NT2/D1 (cell line): Measurements from ENCODE around the gene C1QTNF3.
"Not testable (repeated sequence)": the region's sequence is repeated elsewhere in the genome, so short reads cannot be mapped to it uniquely, and the experiment has no call there.

Experiments used
- DNase-seq: peaks from one replicate; pipeline ENCODE4 v3.0.0-alpha.2; 2011; ENCODE audit warnings: low read depth, low spot score
- H3K27me3 ChIP-seq: 2 replicates; pipeline ENCODE4 v1.6.0; 2011; ENCODE audit warnings: mild to moderate bottlenecking; ENCODE audit not compliant: insufficient read length, insufficient read depth
- H3K36me3 ChIP-seq: 2 replicates; pipeline ENCODE4 v1.6.1; 2011; ENCODE audit warnings: mild to moderate bottlenecking, low read length, mixed read lengths; ENCODE audit not compliant: insufficient read depth, insufficient read length
- H3K4me1 ChIP-seq: 2 replicates; pipeline ENCODE4 v1.5.1; 2011; ENCODE audit not compliant: insufficient read depth, insufficient read length
- H3K4me3 ChIP-seq: 2 replicates; pipeline ENCODE4 v1.5.1; 2011; ENCODE audit warnings: low read depth; ENCODE audit not compliant: insufficient read length
- H3K9ac ChIP-seq: 2 replicates; pipeline ENCODE4 v1.6.0; 2011; ENCODE audit warnings: low read depth; ENCODE audit not compliant: insufficient read length
- H3K9me3 ChIP-seq: 2 replicates; pipeline ENCODE4 v1.5.1; 2011; ENCODE audit warnings: mild to moderate bottlenecking, low read length; ENCODE audit not compliant: insufficient read depth
- SUZ12 ChIP-seq: IDR thresholded peaks from 2 replicates; pipeline ENCODE4 v1.6.1; 2011; ENCODE audit not compliant: insufficient read length, insufficient read depth; ENCODE audit errors: extremely low read depth
- YY1 ChIP-seq: IDR thresholded peaks from 2 replicates; pipeline ENCODE4 v1.6.1; 2011; ENCODE audit not compliant: insufficient read length, insufficient read depth
- ZNF274 ChIP-seq: IDR thresholded peaks from 2 replicates; pipeline ENCODE4 v1.6.1; 2011; ENCODE audit warnings: mild to moderate bottlenecking, low read depth, low read length

The C1QTNF3 gene

GRCh38 chr5:34043099-34043876 lies at the start of gene C1QTNF3:
TSS of gene C1QTNF3 (minus strand) at chr5:34043213. CDS start at chr5:34043125, 88 bp downstream.
- H3K36me3 ChIP-seq = no peaks in the 10 kb centered on the region
- no peak within 1 kb of the TSS for H3K9ac ChIP-seq
- no peaks in the 10 kb centered on the region for H3K27me3 ChIP-seq
- H3K9me3 ChIP-seq = peaks cover 5% of the 10 kb centered on the region; the same call in 1 of the 2 replicates
- no peaks in the 10 kb centered on the region for H3K4me1 ChIP-seq
- no peak for TF ChIP-seq YY1
- no peak for TF ChIP-seq SUZ12
- TF ChIP-seq ZNF274 = no peak
- no peak for DNase-seq
- no peak within 1 kb of the TSS for H3K4me3 ChIP-seq

- not testable (repeated sequence) for H3K9me3 ChIP-seq, DNase-seq, H3K9ac ChIP-seq, H3K27me3 ChIP-seq, H3K4me1 ChIP-seq, H3K4me3 ChIP-seq, H3K36me3 ChIP-seq
Observed at GRCh38 chr5:34091039-34091438, 48.0 kb upstream of the C1QTNF3 start.

- not testable (repeated sequence) for H3K27me3 ChIP-seq, H3K4me1 ChIP-seq, H3K36me3 ChIP-seq, H3K9ac ChIP-seq, H3K4me3 ChIP-seq, H3K9me3 ChIP-seq, DNase-seq
Observed at GRCh38 chr5:34089802-34090201, 46.8 kb upstream of the C1QTNF3 start.

GRCh38 chr5:34087728-34088127 lies 44.7 kb upstream of the C1QTNF3 start:
- H3K27me3 ChIP-seq, H3K4me1 ChIP-seq, H3K36me3 ChIP-seq, DNase-seq, H3K4me3 ChIP-seq, H3K9ac ChIP-seq, H3K9me3 ChIP-seq: not testable (repeated sequence)

GRCh38 chr5:34083898-34084297 lies 40.9 kb upstream of the C1QTNF3 start:
- not testable (repeated sequence) for H3K9me3 ChIP-seq, H3K4me3 ChIP-seq, DNase-seq, H3K9ac ChIP-seq, H3K4me1 ChIP-seq, H3K36me3 ChIP-seq, H3K27me3 ChIP-seq

GRCh38 chr5:34079505-34079904 lies 36.5 kb upstream of the C1QTNF3 start:
- H3K27me3 ChIP-seq, H3K4me1 ChIP-seq, H3K9me3 ChIP-seq, H3K4me3 ChIP-seq, H3K36me3 ChIP-seq, H3K9ac ChIP-seq, DNase-seq: not testable (repeated sequence)

GRCh38 chr5:34077636-34078035 lies 34.6 kb upstream of the C1QTNF3 start:
- not testable (repeated sequence) for H3K9ac ChIP-seq, H3K9me3 ChIP-seq, H3K27me3 ChIP-seq, H3K4me1 ChIP-seq, H3K4me3 ChIP-seq, DNase-seq, H3K36me3 ChIP-seq

GRCh38 chr5:34076719-34077364 lies 33.8 kb upstream of the C1QTNF3 start:
- not testable (repeated sequence) for DNase-seq, H3K27me3 ChIP-seq, H3K9me3 ChIP-seq, H3K4me1 ChIP-seq, H3K4me3 ChIP-seq, H3K36me3 ChIP-seq, H3K9ac ChIP-seq

- DNase-seq, H3K4me1 ChIP-seq: not testable (repeated sequence)
Observed at GRCh38 chr5:34074472-34074871, 31.5 kb upstream of the C1QTNF3 start.

GRCh38 chr5:34074071-34074470 lies 31.1 kb upstream of the C1QTNF3 start:
- H3K9me3 ChIP-seq, H3K27me3 ChIP-seq, H3K36me3 ChIP-seq, H3K4me1 ChIP-seq, H3K9ac ChIP-seq, DNase-seq, H3K4me3 ChIP-seq: not testable (repeated sequence)

More at GRCh38 chr5:34074472-34074871, 31.5 kb upstream of the C1QTNF3 start:
- not testable (repeated sequence) for H3K9me3 ChIP-seq, H3K27me3 ChIP-seq, H3K9ac ChIP-seq, H3K36me3 ChIP-seq, H3K4me3 ChIP-seq

- H3K4me1 ChIP-seq, H3K9ac ChIP-seq, H3K9me3 ChIP-seq, DNase-seq, H3K27me3 ChIP-seq, H3K4me3 ChIP-seq, H3K36me3 ChIP-seq: not testable (repeated sequence)
Observed at GRCh38 chr5:34070626-34071025, 27.6 kb upstream of the C1QTNF3 start.
